OCI-LY1 (cell line): ENCODE data around the gene KATNIP.

Experiments used
- H2AFZ ChIP-seq: fragments of 200-600 bp; sonication (generic), shearing (Covaris generic); 2 replicates; pipeline ENCODE4 v1.6.0; 2014; ENCODE audit warnings: antibody characterized with exemption, mild to moderate bottlenecking, low read length
- H3F3A ChIP-seq: fragments of 200-600 bp; sonication (generic), shearing (Covaris generic); 2 replicates; pipeline ENCODE4 v1.6.0; 2014; ENCODE audit warnings: mild to moderate bottlenecking, antibody characterized with exemption, low read length, moderate library complexity; ENCODE audit not compliant: insufficient read depth
- H3K27ac ChIP-seq: fragments of 200-600 bp; sonication (generic); 2 replicates; pipeline ENCODE4 v1.5.1; 2014; ENCODE audit warnings: low read length, mixed run types, mild to moderate bottlenecking, low read depth; ENCODE audit not compliant: poor library complexity, severe bottlenecking
- H3K27me3 ChIP-seq: fragments of 200-600 bp; sonication (generic); 2 replicates; pipeline ENCODE4 v1.6.0; 2014; ENCODE audit warnings: antibody characterized with exemption, mild to moderate bottlenecking, low read length, moderate library complexity; ENCODE audit not compliant: insufficient read depth
- H3K36me3 ChIP-seq: fragments of 200-600 bp; sonication (generic); 2 replicates; pipeline ENCODE4 v1.6.1; 2014; ENCODE audit warnings: mild to moderate bottlenecking, antibody characterized with exemption, low read length, moderate library complexity, mixed read lengths; ENCODE audit not compliant: insufficient read depth
- H3K4me1 ChIP-seq: fragments of 200-600 bp; sonication (generic); 2 replicates; pipeline ENCODE4 v1.5.1; 2014; ENCODE audit warnings: mild to moderate bottlenecking, low read length, moderate library complexity; ENCODE audit not compliant: insufficient read depth, severe bottlenecking
- H3K4me2 ChIP-seq: fragments of 200-600 bp; sonication (generic), shearing (Covaris generic); 2 replicates; pipeline ENCODE4 v1.6.1; 2014; ENCODE audit warnings: low read length
- H3K4me3 ChIP-seq: fragments of 200-600 bp; sonication (generic); 2 replicates; pipeline ENCODE4 v1.5.1; 2014; ENCODE audit warnings: low read length, low read depth, mild to moderate bottlenecking, mixed read lengths; ENCODE audit not compliant: poor library complexity, severe bottlenecking
- H3K79me2 ChIP-seq: fragments of 200-600 bp; shearing (Covaris generic); 2 replicates; pipeline ENCODE4 v1.6.1; 2016; ENCODE audit warnings: mixed run types, low read length, mixed read lengths; ENCODE audit not compliant: insufficient read depth
- H3K9ac ChIP-seq: fragments of 200-600 bp; sonication (generic), shearing (Covaris generic); 2 replicates; pipeline ENCODE4 v1.6.1; 2014; ENCODE audit warnings: mild to moderate bottlenecking, low read length, mixed read lengths
- H3K9me2 ChIP-seq: fragments of 200-600 bp; sonication (generic), shearing (Covaris generic); 2 replicates; pipeline ENCODE4 v1.6.1; 2014; ENCODE audit warnings: low read depth, mild to moderate bottlenecking, low read length, mixed read lengths
- H3K9me3 ChIP-seq: fragments of 200-600 bp; shearing (Covaris generic); 2 replicates; pipeline ENCODE4 v1.6.1; 2014; ENCODE audit warnings: low read length, mixed read lengths
- H4K20me1 ChIP-seq: fragments of 200-600 bp; sonication (generic), shearing (Covaris generic); 2 replicates; pipeline ENCODE4 v1.6.0; 2016; ENCODE audit warnings: mild to moderate bottlenecking, low read length; ENCODE audit not compliant: insufficient read depth
- EZH2 ChIP-seq: fragments of 200-600 bp; sonication (generic), shearing (Covaris generic); IDR thresholded peaks from 2 replicates; pipeline ENCODE4 v1.8.0; 2017; ENCODE audit warnings: borderline replicate concordance, mixed run types, mild to moderate bottlenecking, antibody characterized with exemption, low read length, moderate library complexity, mixed read lengths
- TF ChIP-seq, protein P1 (sequence below): fragments of 200-600 bp; sonication (generic), shearing (Covaris generic); IDR thresholded peaks from 2 replicates; pipeline ENCODE4 v1.5.1; 2017; ENCODE audit warnings: mild to moderate bottlenecking, antibody characterized with exemption, low read length, moderate library complexity, mixed read lengths

Gene KATNIP

GRCh38 chr16:27528294-27528693, 21.6 kb upstream of the KATNIP start:
- H3K9me2 ChIP-seq, result no peaks in the 10 kb centered on the region
- no peak overlapping the region for H2AFZ ChIP-seq
- no peak overlapping the region for H3K9ac ChIP-seq
- no peak overlapping the region for H3K4me2 ChIP-seq
- H3K9me3 ChIP-seq, result no peaks in the 10 kb centered on the region
- H3K4me1 ChIP-seq, result no peaks in the 10 kb centered on the region
- no peaks in the 10 kb centered on the region for H3F3A ChIP-seq
- H4K20me1 ChIP-seq, result no peaks in the 10 kb centered on the region
- H3K79me2 ChIP-seq, result no peaks in the 10 kb centered on the region
- no peaks in the 10 kb centered on the region for H3K27me3 ChIP-seq
- no peak overlapping the region for H3K4me3 ChIP-seq
- H3K27ac ChIP-seq, result no peak overlapping the region
- H3K36me3 ChIP-seq, result peaks cover 77% of the 10 kb centered on the region
- TF ChIP-seq EZH2, result no peak
- TF ChIP-seq, protein P1, sequence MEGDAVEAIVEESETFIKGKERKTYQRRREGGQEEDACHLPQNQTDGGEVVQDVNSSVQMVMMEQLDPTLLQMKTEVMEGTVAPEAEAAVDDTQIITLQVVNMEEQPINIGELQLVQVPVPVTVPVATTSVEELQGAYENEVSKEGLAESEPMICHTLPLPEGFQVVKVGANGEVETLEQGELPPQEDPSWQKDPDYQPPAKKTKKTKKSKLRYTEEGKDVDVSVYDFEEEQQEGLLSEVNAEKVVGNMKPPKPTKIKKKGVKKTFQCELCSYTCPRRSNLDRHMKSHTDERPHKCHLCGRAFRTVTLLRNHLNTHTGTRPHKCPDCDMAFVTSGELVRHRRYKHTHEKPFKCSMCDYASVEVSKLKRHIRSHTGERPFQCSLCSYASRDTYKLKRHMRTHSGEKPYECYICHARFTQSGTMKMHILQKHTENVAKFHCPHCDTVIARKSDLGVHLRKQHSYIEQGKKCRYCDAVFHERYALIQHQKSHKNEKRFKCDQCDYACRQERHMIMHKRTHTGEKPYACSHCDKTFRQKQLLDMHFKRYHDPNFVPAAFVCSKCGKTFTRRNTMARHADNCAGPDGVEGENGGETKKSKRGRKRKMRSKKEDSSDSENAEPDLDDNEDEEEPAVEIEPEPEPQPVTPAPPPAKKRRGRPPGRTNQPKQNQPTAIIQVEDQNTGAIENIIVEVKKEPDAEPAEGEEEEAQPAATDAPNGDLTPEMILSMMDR, result no peak

DNA sequence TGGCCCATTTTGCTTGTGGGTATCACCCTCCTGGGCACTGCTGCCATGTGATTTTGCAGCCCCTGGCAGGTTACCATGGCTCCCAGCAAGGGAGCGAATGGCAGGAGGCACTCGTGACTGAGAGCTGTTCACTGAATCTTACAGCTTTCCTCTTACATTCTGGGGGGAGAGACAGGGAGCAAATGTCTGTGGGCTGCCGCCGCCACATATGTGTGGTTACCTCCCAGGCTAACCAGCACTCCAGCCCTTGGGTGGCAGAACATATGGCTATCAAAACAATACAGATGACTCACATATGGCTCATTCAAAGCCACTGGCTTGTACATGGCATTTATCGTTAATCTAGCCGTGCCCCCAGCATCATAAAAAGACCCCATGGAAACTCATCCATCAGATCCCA, 20.0 kb upstream of the KATNIP start:
- H2AFZ ChIP-seq, result no peak overlapping the region
- H3K4me1 ChIP-seq, result no peaks in the 10 kb centered on the region
- H3K9ac ChIP-seq, result no peak overlapping the region
- H3K27ac ChIP-seq, result no peak overlapping the region
- no peaks in the 10 kb centered on the region for H3K27me3 ChIP-seq
- H3K79me2 ChIP-seq, result no peaks in the 10 kb centered on the region
- H3K4me3 ChIP-seq, result no peak overlapping the region
- H4K20me1 ChIP-seq, result no peaks in the 10 kb centered on the region
- H3F3A ChIP-seq, result no peaks in the 10 kb centered on the region
- peaks cover 77% of the 10 kb centered on the region for H3K36me3 ChIP-seq
- H3K4me2 ChIP-seq, result no peak overlapping the region
- TF ChIP-seq, protein P1, result no peak
- TF ChIP-seq EZH2, result no peak
- H3K9me2 ChIP-seq, result no peaks in the 10 kb centered on the region
- H3K9me3 ChIP-seq, result no peaks in the 10 kb centered on the region

DNA sequence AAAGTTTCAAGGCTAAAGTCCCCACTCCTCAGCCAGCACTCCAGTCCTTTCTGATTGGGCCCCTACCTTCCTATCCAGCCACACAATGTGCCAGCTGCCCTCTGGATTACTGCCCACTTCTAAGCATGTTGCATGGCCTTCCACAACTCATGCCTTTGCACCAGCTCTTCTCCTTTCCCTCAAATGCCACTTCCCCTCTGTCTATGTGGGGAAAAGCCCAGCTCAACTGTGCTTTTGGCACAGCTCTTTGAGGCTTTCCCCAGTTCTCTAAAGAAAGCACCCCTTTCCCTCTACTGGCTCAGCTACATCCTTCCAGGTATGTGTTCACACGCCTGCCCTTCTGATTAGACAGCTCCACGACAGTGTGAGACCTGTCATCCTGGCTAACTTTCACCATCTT, 18.8 kb upstream of the KATNIP start:
- no peaks in the 10 kb centered on the region for H3K79me2 ChIP-seq
- no peak overlapping the region for H3K9ac ChIP-seq

More for the DNA sequence above, 18.8 kb upstream of the KATNIP start:
- H3K27me3 ChIP-seq, result no peaks in the 10 kb centered on the region
- H3K4me2 ChIP-seq, result no peak overlapping the region
- H3K4me1 ChIP-seq, result no peaks in the 10 kb centered on the region
- no peaks in the 10 kb centered on the region for H3K9me2 ChIP-seq
- H4K20me1 ChIP-seq, result no peaks in the 10 kb centered on the region
- H3K27ac ChIP-seq, result no peak overlapping the region
- H3F3A ChIP-seq, result no peaks in the 10 kb centered on the region
- no peak overlapping the region for H3K4me3 ChIP-seq
- H3K36me3 ChIP-seq, result peaks cover 74% of the 10 kb centered on the region
- no peak overlapping the region for H2AFZ ChIP-seq
- TF ChIP-seq EZH2, result no peak
- TF ChIP-seq, protein P1, result no peak
- no peaks in the 10 kb centered on the region for H3K9me3 ChIP-seq
